ENCODE measurements around the gene RPS3.

RPS3 gene

GRCh38 chr11:75420224-75421034, 21.1 kb downstream of the RPS3 start:
- DNase-seq = no peak

DNA sequence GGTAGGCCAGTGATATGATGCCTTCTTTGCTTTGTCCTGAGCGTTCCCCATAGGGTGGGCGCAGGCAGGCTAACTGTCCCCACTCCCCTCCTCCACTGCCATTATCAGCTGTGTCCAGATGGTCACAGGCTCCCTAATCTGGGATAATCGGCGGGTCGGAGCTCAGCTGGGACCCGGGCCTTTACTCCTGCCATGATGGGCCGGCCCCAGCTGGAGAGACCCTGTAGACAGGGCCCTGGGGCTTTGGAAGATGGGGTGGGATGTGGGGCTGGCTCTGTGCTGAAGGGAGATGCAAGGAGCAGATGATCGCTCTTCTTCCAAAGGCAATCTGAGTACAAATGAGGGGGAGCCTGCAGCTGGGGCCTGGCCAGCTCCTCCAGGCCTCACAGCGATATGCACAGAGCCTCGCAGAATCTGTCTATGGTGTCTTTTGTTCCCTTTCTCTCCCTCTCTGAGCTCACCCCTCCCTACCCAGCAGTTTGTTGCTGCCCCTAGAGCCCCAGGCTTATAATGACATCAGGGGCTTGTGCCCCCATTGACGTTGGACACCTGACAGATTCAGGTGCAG, 21.8 kb downstream of the RPS3 start:
- DNase-seq = no peak

GRCh38 chr11:75421902-75422247, 22.6 kb downstream of the RPS3 start:
- DNase-seq = no peak

DNA sequence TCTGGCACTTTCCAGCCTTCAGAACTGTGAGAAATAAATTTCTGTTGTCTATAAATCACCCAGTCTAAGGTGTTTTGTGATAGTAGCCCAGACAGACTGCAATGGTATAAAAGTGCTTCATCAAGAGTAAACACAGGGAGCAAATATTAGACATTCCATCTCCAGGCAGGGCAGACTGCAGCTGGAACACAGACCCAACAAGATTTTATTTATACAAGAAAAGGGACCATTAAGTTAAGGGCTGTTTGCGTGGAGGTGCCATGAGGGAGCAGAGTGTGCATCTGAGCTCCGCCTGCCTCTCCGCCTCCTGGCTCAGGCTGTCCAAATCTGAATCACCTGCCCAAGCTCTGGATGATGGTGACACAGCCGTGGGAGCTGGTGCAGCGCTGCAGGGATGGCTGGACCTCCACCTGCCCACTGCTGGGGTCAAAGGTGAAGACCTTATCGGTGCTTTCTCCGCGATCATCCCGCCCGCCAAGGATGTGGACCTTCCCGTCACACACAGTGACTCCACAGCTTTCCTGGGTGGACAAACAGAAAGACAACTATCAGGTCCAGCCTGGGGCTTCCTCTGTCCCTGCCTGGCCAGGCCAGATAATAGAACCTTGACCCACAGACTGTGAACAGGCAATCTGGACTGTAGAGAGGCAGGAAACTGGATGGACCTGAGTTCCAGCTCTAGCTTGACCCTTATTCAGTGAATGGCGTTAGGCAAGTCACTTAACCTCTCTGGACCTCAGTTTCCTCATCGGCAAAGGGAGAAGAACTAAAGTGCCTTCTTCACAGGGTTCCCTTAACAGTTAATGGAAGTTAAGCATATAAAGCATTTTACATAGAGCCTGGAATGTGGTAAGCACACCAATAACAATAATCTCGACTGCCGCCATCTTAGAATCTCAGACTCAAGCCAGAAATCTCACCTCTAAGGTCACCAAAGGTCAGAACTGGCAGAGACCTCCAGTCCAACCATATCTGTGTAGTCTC, 23.2 kb downstream of the RPS3 start:
- DNase-seq = no peak

- DNase-seq = no peak
These were observed 24.4 kb downstream of the RPS3 start for GRCh38 chr11:75423721-75424120.

DNA sequence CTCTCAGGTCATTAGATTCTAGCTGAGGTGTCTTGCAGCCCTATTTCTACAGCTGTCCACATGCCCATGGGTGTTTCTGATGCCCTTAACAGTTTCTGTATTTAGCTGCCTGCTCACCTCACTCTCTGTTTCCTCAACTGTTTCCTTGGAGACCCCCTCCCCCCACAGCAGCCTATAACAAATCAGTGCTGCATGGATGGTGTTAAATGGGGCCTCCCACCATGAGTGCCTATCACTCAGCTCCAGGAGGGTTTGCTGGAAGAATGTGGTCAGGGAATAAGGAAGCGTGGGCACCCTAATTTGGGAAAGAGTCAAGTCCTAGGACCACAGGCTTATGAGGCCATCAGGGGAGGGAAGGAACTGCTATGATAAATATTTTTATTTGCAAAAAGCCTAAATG, 25.1 kb downstream of the RPS3 start:
- DNase-seq = no peak

GRCh38 chr11:75425422-75425821, 26.1 kb downstream of the RPS3 start:
- DNase-seq = no peak

DNA sequence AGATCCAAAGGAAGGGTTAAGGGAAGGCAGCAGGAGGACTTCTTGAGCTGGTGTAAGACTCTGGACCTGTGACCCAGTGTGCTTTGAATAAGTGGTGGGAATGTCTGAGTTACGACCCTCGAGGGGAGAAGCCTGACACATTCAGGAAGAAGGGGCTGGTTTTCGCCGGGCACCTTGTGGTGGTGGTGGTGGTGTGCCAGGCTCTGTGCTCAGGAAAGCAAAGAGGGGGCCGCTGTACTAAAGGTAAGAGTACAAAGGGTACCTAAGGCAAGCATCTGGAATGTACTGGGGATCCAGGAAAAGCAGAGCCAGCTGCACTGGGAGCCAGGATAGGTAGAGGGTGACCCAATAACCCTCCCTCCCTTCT, 27.4 kb downstream of the RPS3 start:
- no peak for DNase-seq

GRCh38 chr11:75427181-75427580, 27.9 kb downstream of the RPS3 start:
- DNase-seq = no peak

DNA sequence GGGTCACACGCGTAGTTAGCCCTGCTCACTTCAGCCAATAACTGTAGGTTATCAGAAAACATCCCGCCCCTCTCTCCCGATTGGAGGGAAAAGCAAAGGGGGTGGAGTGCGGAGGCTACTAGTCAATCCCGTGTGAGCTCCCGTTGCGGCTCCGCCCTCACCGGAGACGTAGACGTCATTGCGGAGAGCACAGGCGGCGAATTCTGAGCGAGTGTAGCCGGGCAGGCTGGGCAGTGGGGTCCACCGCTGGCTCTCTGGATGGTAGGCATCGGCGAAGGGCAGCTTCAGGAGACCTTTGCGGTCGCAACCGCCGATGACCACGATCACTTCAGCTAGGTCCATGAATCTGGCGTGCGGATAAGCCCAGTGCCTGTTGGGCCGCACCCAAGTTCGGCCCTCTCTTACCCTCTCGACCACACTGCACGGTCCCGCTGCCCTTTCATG, 29.0 kb downstream of the RPS3 start:
- peak in 3 of 4 experiments; percentile 31 to 56 (median 41) for DNase-seq

DNA sequence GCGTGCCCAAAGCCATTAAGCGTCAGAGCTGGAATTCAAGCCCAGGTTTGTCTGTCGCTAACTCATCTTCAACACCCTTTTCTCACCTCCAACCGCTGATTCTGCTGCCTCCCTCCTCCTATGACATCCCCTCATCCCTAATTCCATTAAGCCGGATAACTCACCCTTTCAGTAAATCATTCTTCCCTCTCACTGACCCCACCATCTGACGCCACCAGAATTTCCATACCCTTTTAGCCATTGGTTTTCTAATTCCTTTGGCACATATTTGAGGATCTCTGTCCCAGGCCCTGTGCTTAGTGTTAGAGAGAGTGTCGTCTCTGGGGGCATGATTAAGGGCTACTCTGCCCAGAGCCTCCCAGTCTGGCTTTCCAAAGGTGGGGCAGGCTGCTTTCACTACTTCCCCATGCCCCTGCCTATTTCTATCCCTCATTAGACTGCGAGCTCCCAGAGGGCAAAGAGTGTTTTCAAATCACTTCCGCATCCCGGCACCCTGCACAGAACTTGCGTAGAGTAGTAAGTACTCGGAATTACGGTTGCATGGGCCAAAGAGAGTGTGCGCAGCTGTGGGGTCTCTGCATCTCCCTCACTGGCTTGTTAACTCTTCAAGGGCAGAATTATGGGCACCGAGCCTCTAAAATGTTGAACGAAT, 29.8 kb downstream of the RPS3 start:
- DNase-seq = no peak

- DNase-seq = no peak
These were observed 30.3 kb downstream of the RPS3 start for GRCh38 chr11:75429641-75429901.

DNA sequence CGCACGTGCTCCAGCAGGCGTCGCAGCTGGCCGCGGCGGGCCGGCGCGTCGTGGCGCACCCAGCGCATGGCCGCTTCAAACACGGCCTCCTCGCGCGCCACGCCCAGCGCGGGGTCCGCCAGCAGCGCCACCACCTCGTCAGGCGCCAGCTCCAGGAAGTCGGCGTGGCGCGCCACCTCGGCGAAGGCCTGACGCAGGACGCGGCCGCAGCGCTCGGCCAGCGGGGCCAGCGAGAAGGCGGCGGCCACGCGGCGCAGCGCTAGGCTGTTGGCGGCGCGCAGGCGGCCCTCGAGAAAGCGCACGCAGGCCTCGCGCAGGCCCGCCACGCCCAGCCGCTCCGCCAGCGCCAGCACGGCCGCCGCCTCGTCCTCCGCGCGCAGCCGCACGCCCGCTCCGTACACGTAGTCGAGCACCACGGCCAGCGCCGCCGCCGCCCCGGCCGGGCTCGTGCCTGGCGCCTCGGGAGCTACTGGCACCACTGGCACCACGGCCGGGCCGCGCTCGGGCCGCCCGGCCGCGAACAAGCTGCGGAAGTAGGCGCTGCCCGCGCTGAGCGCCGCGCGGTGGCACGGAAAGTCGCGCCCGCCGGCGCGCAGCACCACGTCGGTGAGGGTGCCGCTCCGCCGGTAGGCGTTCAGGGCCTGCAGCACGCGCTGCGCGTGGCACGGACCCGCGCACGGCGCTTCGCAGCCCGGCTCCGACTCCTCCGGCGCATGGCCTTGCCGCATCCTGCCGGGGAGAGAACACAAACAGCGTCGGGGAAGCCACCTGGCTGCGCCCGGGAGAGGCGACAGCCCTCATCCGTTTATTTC, 30.8 kb downstream of the RPS3 start:
- peak in 2 of 4 experiments; percentile 33 to 35 for DNase-seq

- DNase-seq = no peak
These were observed 31.6 kb downstream of the RPS3 start for GRCh38 chr11:75430714-75431532.

GRCh38 chr11:75431533-75432525, 32.5 kb downstream of the RPS3 start:
- no peak for DNase-seq

DNA sequence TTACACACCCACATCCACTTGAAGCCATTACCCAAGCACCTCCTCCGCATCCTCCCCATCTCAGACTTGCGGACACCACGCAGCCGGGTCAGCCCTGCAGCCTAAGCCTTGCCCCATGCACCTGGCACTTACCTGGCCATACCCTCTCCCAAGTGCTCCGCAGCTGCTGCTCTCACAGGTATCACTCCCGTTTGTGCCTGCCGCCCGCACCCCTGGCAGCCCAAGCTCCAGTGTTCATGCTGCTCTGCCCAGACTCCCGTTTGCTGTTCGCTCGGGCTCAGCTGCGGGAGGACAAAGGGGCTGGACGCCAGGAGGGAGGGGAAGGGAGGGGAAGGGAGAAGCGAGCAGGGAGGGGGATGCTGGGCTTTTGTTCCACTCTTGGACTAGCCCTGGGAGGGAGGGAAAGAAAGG, 33.6 kb downstream of the RPS3 start, which contains the start of gene KLHL35:
Gene KLHL35 (minus strand): TSS at position 293 of the 411 bp plus-strand sequence. CDS start 2,574 bp downstream, outside the sequence.
- DNase-seq = no peak

DNA sequence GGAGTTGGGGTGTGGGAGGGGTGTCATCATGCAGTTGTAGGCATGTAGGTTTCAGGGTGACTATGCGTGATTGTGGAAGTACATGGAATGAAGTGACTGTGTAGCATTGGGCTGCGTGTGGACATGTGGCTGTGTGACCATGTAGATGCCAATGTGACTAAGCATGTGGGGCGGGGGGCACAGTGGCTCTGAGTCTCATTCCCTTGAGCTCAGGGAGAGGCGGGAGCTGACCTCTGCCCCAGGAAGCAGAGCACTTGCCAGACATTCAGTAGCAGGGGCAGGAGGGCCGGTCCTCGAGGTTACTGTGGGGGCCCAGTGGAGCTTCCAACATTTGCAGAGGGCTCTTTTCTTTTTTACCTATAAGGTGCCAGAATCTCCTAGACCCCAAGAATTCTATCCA, 34.1 kb downstream of the RPS3 start:
- no peak for DNase-seq

- DNase-seq = no peak
These were observed 34.7 kb downstream of the RPS3 start for GRCh38 chr11:75434051-75434450.

DNA sequence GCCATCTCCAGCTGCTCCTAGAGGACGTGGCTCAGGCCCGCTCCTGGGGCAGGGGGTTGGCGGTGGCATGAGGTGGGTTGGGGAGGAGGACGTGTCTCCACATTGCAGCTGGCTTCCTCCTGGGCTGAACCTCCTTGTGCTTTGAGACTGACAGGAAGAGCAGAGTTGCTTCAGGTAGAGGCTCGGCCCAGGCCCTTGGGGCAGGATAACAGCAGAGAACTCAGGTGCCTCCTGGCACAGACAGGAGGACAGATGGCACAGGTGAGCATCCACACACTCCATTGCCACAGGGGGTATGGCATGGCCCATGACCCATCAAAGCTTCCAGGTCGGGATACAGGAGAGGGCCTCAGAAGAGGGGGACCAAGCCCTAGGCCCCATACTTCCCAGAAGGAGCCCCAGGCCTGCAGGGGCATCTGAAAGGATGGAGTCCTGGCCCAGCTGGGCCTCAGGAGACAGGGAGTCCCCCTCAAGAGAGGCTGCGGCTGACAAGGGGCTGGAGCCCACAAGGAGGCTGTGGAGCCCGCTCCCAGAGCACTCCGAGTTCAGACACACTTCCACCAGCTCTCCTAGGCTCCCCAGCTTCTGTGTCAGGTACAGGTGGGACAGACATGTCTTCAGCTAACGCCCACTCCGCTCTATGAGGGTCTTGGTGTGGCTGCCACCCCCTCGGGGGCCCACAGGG, 35.7 kb downstream of the RPS3 start:
- DNase-seq = no peak

DNA sequence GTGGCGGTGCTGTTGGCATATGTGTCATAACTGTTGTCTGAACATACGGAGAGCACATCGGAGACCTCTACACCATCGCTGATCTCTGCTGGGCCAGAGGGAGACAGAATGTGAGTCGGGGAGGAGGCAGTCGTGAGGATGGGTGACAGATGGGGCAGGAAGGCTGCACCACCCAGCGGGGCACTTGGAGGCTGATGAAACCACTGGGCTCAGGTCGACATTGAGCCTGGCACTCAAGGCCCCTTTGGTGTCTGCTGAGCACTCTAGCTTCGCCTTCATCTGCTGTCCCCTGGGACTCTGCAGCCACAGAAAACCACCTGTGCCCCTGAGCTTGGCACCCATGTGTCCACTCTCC, 36.2 kb downstream of the RPS3 start:
- DNase-seq = no peak
